ENCODE data around the gene FHAD1.

DNA sequence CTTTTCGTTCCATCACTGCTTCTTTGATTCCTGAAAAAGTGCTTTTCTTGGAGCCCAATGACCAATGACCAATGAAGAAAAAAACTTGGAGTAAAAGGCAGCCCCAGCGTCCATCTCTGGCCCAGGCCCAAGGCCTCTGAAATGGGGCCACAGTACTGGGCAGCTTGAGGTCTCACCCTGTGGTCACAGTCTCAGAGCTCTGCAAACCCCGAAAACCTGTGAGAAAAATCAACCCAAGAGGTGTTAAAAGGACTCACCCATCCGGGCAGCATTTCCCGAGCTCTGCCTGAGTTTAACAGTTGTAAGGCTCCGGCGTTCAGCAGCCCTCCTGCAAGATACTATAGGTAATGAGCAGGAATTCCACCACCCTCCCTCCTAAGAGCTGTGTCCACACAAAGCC lies 160.6 kb downstream of the FHAD1 start:
- TF ChIP-seq, protein P1, sequence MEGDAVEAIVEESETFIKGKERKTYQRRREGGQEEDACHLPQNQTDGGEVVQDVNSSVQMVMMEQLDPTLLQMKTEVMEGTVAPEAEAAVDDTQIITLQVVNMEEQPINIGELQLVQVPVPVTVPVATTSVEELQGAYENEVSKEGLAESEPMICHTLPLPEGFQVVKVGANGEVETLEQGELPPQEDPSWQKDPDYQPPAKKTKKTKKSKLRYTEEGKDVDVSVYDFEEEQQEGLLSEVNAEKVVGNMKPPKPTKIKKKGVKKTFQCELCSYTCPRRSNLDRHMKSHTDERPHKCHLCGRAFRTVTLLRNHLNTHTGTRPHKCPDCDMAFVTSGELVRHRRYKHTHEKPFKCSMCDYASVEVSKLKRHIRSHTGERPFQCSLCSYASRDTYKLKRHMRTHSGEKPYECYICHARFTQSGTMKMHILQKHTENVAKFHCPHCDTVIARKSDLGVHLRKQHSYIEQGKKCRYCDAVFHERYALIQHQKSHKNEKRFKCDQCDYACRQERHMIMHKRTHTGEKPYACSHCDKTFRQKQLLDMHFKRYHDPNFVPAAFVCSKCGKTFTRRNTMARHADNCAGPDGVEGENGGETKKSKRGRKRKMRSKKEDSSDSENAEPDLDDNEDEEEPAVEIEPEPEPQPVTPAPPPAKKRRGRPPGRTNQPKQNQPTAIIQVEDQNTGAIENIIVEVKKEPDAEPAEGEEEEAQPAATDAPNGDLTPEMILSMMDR (IDR thresholded peaks at IDR 0.05 in 4 of 5, conservative IDR thresholded peaks at IDR 0.05 in 1 of 5), result no peak
- no peak for TF ChIP-seq POLR2A (IDR thresholded peaks at IDR 0.05)
